ENCODE measurements around the gene SACM1L.

SACM1L gene

DNA sequence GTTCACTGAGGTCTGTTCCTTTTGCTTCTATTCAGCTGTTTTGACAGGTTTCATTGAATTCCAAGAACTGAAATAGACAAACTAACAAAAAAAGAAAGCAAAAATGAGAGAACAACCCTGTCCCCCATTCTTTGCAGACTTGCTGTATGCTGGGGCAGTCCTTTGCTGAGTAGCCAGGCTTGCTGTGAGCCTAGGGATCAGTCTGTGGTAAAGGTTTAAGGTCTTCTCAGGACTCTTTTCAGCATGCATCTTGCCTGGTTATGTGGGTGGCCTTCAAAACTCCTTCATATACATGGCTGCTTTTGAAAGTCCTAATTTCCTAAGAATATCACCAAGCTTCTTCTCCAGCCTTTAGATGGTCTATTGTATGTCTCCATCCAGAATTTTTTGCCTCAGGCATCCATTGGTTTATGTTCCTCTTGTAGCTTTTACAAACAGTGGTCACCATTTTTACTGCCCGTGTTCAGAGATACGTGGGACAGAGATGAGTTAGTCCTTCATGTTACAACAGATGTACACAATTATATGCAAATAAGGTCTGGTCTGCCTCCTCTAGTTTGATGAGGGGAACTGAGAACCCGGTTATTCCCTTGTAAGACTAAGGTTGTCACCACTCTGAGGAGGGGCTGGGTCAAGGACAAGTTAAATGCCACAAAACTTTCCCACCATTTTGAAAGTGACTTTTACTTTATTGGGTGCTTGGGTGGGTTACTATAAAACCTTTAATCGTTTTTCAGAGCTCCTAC is 41.4 kb downstream of the SACM1L start:
- H3K36me3 Mint-ChIP-seq (ENCODE audit: low read depth), result peaks cover 81% of the 10 kb centered on the region
- H3K27ac Mint-ChIP-seq, result no peak overlapping the region
- no peaks in the 10 kb centered on the region for H3K4me1 Mint-ChIP-seq
- H3K27me3 Mint-ChIP-seq (ENCODE audit: low read depth, poor library complexity), result peaks cover 3% of the 10 kb centered on the region
- DNase-seq, result no peak
- no peaks in the 10 kb centered on the region for H3K9me3 Mint-ChIP-seq
- no peak overlapping the region for H3K4me3 Mint-ChIP-seq
- TF ChIP-seq, protein P1, sequence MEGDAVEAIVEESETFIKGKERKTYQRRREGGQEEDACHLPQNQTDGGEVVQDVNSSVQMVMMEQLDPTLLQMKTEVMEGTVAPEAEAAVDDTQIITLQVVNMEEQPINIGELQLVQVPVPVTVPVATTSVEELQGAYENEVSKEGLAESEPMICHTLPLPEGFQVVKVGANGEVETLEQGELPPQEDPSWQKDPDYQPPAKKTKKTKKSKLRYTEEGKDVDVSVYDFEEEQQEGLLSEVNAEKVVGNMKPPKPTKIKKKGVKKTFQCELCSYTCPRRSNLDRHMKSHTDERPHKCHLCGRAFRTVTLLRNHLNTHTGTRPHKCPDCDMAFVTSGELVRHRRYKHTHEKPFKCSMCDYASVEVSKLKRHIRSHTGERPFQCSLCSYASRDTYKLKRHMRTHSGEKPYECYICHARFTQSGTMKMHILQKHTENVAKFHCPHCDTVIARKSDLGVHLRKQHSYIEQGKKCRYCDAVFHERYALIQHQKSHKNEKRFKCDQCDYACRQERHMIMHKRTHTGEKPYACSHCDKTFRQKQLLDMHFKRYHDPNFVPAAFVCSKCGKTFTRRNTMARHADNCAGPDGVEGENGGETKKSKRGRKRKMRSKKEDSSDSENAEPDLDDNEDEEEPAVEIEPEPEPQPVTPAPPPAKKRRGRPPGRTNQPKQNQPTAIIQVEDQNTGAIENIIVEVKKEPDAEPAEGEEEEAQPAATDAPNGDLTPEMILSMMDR (IDR thresholded peaks at IDR 0.05), result no peak

DNA sequence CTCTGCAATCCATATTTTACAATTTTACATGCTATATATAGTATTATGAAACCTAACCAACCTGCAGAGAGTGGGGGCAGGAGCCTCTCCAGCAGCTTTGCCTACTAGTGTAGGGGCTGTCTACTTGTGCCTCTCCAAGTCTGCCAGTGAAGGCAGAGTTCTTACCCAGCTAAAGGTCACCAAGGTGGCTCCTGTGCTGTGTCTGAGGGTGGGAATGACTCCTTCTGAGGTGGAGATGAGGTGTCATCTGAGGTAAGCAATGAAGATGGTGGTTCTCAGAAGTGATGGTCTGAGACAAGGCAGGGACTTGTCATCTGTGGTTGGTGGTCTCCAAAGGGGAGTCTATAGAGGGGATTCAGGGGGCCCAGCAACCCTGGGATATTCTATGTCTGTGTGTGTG is 47.5 kb downstream of the SACM1L start:
- H3K27ac Mint-ChIP-seq, result no peak overlapping the region
- no peaks in the 10 kb centered on the region for H3K4me1 Mint-ChIP-seq
- TF ChIP-seq, protein P1 (IDR thresholded peaks at IDR 0.05), result no peak
- DNase-seq, result no peak
- H3K27me3 Mint-ChIP-seq (ENCODE audit: low read depth, poor library complexity), result peaks cover 2% of the 10 kb centered on the region
- H3K36me3 Mint-ChIP-seq (ENCODE audit: low read depth), result peaks cover 60% of the 10 kb centered on the region
- no peak overlapping the region for H3K4me3 Mint-ChIP-seq
- H3K9me3 Mint-ChIP-seq, result no peaks in the 10 kb centered on the region

DNA sequence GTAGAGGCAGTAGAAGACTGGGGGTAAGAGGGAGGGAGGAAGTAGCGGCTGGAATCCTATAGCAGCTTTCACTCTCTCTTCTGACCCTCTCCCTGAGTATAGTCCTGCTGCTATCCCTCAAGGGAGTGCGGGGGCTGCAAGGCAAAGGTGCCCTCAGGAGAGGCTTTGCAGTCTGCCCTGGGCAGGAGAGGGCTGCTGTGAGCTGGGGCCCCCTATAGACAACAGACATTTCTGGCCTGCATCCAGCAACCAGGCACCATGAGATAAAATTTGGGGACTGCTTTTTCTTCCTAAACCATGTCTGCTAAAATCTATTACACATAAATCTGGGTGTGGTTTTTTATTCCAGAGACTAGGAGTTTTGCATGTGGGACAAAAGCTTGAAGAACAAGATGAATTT is 48.0 kb downstream of the SACM1L start:
- Mint-ChIP-seq H3K27me3 (ENCODE audit: low read depth, poor library complexity) (peaks cover 2% of the 10 kb centered on the region), H3K36me3 (ENCODE audit: low read depth) (peaks cover 55% of the 10 kb centered on the region), H3K27ac (no peak overlapping the region), H3K9me3 (no peaks in the 10 kb centered on the region), H3K4me3 (no peak overlapping the region), H3K4me1 (no peaks in the 10 kb centered on the region)
- TF ChIP-seq, protein P1 (IDR thresholded peaks at IDR 0.05), result no peak
- DNase-seq, result no peak

DNA sequence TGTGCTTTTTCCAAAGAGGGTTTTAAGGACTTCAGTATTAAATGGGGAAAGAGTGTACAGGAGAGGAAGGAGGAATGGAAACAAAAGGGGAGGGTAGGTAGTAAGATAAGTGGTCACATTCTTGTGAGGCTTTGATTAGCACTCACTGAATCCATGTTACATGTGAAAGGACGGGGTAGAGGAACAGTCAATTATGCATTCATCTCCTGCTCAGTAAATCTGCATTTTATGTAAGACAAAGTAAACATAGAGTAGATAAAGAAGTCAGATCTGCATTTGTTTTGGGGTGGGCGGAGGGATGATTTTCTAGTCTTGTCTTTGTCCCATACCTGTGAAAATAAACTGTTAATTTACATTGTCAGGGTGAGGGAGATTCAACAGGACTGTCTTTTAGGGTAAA is 50.8 kb downstream of the SACM1L start:
- Mint-ChIP-seq H3K36me3 (ENCODE audit: low read depth) (peaks cover 37% of the 10 kb centered on the region), H3K27ac (no peak overlapping the region)

GRCh38 chr3:45741247-45741646 is 52.1 kb downstream of the SACM1L start:
- Mint-ChIP-seq H3K4me3 (no peak overlapping the region), H3K27ac (no peak overlapping the region), H3K27me3 (ENCODE audit: low read depth, poor library complexity) (peaks cover 2% of the 10 kb centered on the region), H3K4me1 (no peaks in the 10 kb centered on the region), H3K9me3 (no peaks in the 10 kb centered on the region), H3K36me3 (ENCODE audit: low read depth) (peaks cover 30% of the 10 kb centered on the region)
- no peak for DNase-seq
- TF ChIP-seq, protein P1 (IDR thresholded peaks at IDR 0.05), result no peak

More for the DNA sequence above, 50.8 kb downstream of the SACM1L start:
- TF ChIP-seq, protein P1 (IDR thresholded peaks at IDR 0.05), result no peak
- no peaks in the 10 kb centered on the region for H3K4me1 Mint-ChIP-seq
- no peak for DNase-seq
- H3K9me3 Mint-ChIP-seq, result no peaks in the 10 kb centered on the region
- no peak overlapping the region for H3K4me3 Mint-ChIP-seq
- peaks cover 2% of the 10 kb centered on the region for H3K27me3 Mint-ChIP-seq (ENCODE audit: low read depth, poor library complexity)

Measured in nephron progenitor cell (in vitro differentiated cells).